ENCODE results near the gene TCEAL3.

DNA sequence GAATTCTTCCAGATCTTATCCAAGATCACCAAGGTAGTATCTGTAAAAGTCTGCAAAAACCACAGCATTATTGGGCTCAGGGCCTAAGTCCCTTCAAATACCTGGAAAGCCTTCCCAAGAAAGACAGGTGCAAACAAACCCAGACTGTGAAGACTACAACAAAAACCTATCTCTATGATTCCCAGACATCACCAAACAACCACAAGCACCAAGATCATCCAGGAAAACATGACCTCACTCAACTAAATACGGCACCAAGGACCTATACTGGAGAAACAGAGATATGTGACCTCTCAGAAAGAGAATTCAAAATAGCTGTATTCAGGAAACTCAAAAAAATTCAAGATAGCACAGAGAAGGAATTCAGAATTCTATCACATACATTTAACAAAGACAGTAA is 36.4 kb downstream of the TCEAL3 start:
- TF ChIP-seq ZNF384 (IDR thresholded peaks at IDR 0.05) (no peak), L3MBTL2 (conservative IDR thresholded peaks at IDR 0.05) (no peak), FOXK2 (IDR thresholded peaks at IDR 0.05) (no peak), FOXM1 (IDR thresholded peaks at IDR 0.05; ENCODE audit: borderline replicate concordance) (no peak), HDGF (IDR thresholded peaks at IDR 0.05; ENCODE audit: borderline replicate concordance) (no peak), BHLHE40 (IDR thresholded peaks at IDR 0.05; ENCODE audit: borderline replicate concordance) (no peak), SP1 (IDR thresholded peaks at IDR 0.05) (no peak), FOXA1 (IDR thresholded peaks at IDR 0.05) (no peak), SUZ12 (IDR thresholded peaks at IDR 0.05) (no peak), ELF4 (IDR thresholded peaks at IDR 0.05) (no peak)
